Measurements from ENCODE around the gene ESCO1.

The ESCO1 gene

DNA sequence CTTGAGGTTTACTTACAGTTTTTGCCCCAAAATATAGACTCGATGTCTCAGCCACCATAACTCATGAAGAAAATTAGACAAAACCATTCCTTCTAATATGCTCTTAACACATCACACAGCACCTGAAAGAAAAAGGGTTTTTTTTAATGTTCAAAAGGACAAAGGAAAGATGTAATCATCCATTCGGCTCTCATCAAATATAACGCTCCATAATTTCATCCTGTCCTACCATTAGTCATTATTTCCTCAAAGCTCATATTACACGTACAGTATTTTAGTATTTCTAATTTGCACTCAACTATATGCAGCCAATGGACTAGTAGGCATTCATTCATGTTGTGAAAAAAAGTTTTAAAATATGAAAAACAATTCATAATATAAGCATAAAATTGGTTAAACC lies 24.8 kb downstream of the ESCO1 start:
- no peak for DNase-seq

DNA sequence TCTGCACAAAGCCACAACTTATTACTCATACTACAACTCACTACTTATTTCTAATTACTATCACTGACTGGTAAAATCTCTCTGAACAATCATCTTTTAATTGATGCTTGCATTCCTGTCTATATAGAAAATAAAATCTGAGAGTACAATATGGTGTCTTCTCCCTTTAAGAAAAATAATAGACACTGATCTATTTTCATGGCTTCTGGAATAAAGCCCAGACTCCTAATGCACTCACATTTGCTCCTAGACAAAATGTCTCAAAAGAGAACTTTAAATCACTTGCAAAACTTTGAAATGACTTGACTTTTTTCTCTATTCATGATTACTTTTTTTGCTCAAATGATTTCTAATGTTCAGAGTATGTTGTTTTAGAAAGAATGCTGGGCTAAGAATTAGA lies 28.7 kb downstream of the ESCO1 start:
- no peak for DNase-seq

DNA sequence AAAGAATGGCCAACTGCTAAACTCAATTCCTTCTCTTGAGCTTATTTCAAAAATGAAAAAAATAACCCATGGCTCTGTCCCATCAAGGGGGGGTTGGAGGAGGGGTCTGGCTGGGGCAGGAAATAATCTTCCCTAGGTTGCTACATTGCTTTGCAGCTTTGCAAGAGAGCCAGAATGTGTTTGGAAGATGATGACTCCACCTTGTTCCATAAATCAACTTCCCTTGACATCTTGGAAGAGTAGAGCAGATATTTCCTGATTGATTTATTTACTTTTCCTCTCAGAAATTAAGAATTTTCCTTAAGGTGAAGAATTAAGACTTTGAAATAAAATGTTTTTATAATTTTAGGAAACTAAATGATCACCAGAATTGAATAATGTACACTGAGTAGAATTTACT lies 41.3 kb downstream of the ESCO1 start:
- no peak for DNase-seq

DNA sequence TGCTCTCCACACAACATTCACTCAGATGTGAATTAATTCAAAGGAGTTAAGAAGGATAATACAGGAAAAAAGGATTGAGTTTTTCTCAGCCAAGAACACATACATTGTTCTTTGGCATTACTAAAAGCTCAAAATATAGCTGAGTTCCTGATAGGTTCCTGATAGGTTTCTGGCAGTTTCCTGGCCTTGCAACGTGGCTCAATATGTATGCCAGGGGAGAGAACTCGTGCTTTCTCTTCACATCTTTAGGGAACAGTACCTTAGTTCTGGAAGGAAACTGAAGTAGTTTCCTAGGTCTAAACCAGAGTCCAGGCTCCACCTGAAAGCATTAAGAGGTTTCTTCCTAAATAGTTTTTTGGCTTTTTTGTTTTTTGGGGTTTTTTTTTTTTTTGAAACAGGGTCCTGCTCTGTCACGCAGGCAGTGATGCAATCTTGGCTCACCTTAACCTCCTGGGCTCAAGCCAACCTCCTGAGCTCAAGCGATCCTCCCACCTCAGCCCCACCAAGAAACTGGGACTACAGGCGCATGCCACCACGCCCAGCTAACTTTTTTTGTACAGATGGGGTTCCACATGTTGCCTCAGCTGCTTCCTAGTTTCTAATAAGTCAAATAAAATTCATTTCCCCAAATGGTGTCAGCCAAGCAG lies 42.8 kb downstream of the ESCO1 start:
- DNase-seq, result no peak

DNA sequence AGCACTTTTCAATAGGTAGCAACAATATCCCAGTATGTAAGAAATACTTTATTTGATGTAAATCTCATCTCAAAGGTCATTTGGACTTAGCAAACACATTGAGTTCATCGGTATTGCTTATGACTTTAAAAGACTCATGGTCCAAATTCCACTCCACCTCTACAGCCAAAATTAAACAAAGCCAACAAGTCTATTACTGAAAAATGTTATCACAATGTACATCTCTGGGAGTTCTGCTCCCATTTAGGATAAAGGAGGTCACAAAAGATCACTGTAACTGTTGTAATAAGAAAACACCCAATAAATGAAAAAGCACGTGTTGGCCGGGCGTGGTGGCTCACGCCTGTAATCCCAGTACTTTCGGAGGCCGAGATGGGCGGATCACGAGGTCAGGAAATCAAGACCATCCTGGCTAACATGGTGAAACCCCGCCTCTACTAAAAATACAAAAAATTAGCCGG lies 50.0 kb downstream of the ESCO1 start:
- no peak for DNase-seq

DNA sequence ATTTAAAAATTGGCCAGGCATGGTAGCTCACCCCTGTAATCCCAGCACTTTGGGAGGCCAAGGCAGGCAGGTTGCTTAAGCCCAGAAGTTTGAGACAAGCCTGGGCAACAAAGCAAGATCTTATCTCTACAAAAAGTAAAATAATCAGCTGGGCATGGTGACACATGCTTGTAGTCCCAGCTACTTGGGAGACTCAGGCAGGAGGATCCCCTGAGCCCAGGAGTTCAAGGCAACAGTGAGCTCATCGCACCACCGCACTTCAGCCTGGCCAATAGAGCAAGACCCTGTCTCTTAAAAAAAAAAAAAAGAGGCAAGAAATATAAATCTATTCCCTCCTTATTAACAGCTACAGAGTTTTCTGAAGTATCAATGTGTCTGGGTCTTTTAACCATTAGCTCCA lies 51.9 kb downstream of the ESCO1 start:
- DNase-seq, result no peak

DNA sequence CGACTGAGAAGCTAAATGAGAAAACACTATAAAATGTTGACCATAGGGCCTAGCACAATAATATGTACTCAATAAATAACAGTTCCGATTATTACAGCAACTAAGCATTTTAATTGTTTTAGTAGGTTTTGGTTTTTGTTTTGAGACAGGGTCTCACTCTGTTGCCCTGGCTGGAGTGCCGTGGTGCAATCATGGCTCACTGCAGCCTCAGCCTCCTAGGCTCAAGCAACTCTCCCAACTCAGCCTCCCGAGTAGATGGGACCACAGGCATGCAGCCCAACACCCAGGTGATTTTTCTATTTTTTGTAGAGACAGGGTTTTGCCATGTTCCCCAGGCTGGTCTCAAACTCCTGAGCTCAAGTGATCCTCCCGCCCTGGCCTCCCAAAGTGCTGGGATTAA lies 54.1 kb downstream of the ESCO1 start:
- DNase-seq, result no peak

DNA sequence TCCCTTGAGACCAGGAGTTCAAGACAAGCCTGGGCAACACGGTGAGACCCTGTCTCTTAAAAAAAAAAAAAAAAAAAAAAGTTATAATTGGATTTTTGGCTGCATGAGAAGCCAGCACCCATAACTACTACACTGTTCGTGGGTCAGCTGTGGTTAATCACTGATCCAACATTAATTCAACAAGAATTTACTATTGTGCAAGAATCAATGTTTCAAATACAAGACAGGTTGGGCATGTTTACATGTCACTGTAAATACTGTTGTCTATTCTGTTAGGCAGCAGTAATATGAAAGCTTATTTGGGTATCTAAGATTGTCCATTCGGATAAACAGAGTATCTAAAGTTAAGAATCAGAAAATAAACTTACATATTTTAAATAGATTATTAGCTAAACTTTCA lies 62.3 kb downstream of the ESCO1 start:
- no peak for DNase-seq

DNA sequence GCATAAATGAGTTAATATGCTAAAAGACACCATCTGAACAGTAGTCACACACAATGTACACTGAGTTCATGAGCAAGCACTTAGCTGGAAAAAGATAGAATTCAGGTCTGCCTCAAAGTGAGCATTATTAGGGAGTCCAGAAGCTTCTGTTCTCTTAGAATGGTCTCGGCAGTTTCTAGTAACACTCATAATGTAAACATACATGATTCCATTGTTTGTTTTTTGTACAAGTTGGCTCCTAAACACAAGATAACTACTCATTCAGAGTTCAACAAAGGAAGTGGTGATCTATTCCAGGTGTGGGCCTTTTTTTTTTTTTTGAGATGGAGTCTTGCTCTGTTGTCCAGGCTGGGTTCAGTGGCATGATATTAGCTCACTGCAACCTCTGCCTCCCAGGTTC lies 66.2 kb downstream of the ESCO1 start:
- no peak for DNase-seq

DNA sequence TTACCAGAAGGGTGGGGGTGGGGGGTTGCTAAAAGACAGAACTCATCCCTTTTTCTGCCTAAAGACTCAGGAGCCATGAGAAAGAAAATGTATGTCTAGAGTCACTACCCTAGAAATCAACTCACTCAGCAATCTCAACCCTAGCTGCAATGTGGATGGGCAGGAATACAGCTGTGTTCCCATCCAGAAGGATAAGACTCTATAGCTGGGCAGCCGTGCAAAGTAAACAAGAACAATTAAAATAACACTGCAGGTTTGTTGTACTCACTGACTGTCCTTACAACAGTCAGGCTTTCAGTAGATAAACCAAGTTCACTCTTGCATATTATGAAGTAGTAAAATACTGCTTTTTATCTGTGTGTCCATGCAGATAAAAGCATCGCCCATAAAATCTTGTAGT lies 74.0 kb downstream of the ESCO1 start:
- no peak for DNase-seq

DNA sequence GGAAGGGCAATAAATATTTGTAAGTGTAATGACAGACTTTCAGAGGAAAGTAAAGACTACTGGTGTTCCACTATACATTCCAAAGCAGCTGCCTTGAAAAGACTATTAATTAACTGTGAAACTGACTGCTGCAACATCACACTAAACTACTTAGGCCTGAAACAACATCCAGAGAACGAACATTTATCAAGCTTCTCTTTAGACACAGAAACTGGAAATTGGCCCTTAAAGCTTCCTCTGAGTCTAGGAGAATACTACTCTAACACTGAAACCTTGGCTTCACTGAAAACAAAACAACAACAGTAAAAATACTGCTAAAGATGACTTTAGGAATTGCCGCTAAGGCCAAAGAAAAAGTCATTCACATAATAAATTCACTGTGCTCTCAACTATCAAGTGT lies 74.6 kb downstream of the ESCO1 start:
- no peak for DNase-seq

DNA sequence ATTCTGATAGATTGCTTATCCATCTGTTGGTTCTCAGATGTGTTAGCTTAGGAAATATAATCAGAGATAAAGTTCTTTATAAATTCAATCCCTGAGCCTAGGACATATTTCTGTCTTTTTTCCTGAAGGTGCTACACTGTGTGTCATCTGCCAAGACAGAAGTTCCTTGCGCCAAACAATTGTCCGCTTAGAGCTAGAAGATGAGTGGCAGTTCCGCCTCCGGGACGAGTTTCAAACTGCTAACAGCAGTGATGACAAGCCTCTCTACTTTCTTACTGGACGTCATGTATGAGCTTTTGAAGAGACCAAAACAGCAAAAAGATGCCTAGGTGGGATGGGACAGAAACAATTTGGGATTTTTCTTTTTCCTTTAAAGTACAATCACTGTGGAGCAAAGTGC lies 78.0 kb downstream of the ESCO1 start:
- no peak for DNase-seq

DNA sequence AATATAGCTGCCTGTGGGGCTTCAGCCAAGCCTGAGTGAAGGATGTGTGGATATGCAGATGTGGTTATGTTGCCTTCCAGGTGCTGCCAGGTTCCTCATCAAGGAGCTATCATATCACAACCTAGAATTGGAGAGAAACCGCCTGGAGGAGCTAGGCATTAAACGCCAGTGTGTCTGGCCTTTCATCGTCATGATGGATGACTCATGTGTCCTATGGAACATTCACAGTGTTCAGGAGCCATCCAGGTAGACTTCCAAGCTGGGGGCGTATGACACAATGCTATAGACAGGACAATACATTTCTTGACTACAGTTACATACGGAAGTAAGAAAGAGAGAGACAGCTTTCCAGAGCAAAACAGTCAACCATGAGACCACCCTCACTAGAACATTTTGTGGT lies 86.8 kb downstream of the ESCO1 start:
- DNase-seq, result no peak

DNA sequence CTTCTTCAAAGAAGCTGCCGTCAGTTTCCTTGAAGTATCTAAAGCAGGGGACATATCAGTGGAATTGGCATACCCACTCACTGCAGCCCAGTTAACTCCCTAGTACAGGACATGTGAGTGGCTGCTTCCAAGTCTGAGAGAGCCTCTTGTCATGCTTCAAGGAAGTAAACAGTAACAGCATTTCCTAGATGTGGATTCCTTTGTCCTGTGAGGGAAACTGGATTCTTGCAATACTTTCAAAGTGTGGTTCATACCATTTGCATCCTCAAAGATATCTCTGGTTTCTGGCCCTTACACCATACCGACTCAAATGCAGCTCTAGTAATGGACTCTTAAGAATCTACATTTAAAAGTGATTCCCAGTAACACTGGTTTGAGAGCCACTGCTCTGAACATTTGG lies 87.2 kb downstream of the ESCO1 start:
- no peak for DNase-seq

DNA sequence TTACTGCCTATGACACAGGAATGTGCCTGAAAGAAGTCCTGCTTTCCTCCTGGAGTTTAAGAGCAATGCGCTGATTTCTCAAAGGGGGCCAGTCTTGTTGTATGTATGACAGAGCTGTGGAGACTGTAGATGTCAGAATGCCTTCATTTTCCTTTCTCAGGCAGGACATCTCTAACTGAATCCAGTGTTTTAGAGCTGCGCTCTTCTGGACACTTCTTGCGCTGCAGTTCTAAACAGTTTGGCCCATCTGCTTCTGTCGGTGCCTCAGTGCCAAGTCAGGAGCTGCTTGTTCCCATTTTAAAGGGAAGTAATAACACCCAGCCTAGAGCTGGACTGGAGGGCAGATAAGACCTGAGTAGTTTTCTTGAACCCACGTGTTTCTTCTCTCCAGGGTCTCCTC lies 91.4 kb downstream of the ESCO1 start:
- DNase-seq, result no peak

DNA sequence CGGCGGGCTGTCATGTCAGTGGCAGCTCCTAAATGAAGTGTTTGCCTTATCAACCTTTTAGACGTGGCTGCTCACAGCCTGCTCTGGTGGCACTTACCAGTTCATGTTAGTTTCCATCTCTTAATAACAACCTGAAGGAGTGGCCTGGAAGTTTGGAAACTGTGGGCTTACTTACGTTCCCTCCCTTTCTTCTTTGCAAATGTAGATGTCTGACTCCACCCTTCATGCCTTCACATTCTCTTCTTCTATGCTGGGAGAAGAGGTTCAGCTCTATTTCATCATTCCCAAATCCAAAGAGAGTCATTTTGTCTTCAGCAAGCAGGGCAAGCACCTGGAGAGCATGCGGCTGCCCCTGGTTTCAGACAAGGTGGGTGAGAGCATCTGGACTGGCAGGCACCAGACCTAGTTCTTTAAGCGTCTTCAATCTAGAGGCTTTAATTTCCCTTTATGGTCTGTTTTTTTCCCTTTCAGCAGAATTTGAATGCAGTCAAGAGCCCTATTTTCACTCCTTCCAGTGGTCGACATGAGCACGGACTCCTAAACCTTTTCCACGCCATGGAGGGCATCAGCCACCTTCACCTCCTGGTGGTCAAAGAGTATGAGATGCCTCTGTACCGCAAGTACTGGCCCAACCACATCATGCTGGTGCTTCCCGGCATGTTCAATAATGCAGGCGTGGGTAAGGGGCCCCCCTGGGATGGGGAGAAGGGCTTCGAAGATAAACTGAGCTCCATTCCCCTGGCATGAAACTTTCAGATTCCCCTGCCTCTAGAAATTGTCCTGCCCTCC lies 92.4 kb downstream of the ESCO1 start:
- no peak for DNase-seq

DNA sequence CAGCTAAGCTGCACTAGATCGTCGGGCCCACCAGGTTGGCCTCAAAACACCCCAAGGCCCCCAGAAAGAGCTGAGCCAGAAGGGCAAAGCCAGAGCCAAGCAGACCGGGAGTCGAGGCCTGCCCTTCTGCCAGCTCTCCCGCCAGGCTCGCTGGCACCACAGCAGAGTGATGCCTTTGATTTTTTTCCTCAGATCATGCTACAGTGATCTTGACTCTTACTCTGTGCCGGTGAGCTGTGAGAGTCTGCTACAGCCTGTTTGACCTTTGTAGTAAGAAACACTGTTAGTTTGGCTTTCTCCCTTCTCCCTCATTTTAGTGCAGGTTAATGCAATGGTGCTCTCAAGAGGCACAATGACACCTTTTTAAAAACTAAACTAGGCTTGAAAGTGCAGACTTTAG lies 97.8 kb downstream of the ESCO1 start:
- DNase-seq, result no peak

DNA sequence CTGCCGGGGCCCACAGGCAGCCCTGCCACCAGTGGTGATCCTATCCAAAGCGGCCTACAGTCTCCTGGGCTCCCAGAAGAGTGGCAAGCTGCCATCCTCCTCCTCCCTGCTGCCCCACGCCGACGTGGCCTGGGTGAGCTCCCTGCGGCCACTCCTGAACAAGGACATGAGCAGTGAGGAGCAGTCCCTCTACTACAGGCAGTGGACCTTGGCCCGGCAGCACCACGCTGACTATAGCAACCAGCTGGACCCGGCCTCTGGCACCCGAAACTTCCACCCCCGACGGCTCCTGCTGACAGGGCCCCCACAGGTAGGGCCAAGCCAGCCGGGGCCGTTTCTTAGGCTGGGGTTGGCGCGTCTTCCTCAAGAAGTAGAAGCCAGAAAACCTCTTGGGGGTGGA lies 100.5 kb downstream of the ESCO1 start:
- DNase-seq, result no peak

DNA sequence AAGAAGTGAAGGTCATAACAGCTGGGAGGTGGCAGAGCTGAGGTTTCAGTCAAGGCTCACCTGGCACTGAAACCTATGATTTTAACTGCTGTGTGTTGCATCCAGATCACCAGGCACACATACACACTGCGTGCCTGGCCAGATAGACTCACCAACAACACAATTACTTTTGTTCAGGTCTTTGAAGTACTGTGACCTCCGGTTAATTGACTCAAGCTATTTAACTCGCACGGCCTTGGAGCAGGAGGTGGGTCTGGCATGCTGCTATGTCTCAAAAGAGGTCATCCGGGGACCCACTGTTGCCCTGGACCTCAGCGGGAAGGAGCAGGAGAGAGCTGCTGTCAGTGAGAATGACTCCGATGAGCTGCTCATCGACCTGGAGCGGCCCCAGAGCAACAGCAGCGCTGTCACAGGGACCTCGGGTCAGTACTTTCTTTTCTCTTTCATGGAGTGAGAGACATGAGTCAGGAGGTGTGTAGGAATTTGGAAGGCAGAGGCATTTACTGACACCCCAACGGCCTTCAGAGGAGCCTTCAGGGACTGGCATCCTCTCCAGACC lies 104.1 kb downstream of the ESCO1 start:
- DNase-seq, result no peak

DNA sequence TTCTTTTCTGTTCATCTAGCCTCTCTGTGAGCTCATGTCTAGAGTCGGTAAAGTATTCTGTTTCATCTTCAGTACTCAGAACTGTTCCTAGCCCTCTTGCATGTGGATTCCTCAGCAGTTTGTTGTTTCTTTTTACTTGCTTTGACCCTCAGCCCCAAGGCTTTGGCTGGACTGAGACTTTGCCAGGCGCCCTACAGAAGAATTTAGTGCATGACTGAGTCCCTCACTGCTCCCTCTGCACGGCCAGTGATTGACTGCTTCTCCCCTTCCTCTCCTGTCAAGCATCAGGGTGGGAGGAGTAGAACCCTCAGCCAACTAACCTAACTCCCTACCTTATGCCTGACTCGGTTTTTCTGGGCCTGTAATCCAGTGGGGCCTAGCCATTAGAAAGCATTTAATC lies 109.8 kb downstream of the ESCO1 start:
- DNase-seq, result no peak

DNA sequence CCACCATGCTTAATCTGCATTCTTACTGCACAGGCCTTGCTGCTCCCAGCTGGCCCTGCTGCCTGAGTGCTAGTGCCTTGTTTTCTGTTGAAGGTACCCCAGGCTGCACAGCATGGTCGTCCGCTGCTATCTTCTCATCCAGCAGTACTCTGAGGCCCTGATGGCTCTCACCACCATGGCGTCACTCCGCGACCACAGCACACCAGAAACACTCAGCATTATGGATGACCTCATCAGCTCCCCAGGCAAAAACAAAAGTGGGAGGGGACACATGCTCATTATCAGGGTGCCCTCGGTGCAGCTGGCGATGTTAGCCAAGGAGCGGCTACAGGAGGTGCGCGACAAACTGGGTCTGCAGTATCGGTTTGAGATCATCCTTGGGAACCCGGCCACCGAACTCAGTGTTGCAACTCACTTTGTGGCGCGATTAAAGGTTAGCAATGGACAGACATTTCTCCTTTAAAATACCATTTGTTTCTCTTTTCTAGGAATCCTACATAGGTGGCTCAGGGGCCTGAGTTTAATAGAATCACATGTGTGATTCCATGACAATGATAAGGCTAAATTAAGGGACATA lies 110.5 kb downstream of the ESCO1 start:
- no peak for DNase-seq

DNA sequence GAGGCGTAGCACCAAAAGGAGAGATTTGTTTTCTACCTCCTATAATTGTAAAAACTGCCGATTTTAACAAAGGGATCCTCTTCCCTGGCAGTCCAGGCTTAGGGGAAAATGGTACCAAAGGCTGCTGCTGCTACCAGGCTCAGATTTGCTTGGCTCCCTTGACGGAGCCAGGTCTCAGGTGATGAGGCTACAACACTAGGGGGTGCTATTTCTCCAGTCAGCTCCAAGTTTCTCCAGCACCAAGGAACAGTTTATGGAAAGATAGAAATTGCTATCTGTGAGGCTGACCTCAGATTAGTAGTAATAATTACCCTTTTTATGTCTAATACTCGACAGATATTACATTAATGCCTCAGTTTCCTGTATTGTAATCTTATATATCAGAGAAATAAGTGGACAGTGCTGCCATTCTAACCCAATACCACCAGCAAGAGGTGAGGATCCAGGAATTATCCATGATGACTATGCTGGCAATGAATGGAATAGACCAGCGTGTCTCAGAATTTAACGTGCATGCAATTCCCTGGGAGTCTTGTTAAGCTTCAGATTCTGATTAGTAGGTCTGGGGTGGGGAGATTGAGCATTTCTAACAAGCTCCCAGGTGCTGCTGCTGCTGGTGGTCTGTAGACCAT lies 111.3 kb downstream of the ESCO1 start:
- peak in 1 of 2 experiments; percentile 12 for DNase-seq

DNA sequence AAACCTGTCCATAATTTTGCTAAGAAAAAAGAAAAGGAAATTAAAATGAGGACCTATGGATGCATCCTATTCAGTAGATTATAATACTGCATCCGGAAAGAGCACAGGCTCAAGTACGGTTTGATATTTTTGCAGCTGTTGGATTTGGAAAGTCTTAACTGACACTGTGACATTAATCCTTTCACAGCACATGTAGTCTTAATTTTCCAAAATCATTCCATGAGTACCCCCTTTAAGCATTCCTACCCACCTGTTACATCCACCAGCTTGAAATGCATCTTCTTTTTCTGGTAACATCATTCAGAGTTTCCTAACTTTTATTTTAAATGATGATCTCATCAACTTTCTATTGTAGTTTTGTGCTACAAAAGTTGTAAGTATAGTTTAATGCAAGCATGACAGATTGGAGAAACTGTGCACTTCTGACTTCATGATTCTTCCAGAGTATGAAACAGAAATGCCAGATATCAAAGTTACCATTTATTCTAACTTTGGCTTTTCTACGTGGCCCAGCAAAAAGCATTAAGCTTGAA lies 113.5 kb downstream of the ESCO1 start:
- no peak for DNase-seq
